Adrenal gland (tissue), 5 donors: ENCODE measurements around the gene RXFP4.

Experiments
- POLR2A ChIP-seq, 2 donors: fragments of 450-650 bp; IDR thresholded peaks; one replicate each; pipeline ENCODE4 v1.6.1; 2017; ENCODE audit warnings: antibody characterized with exemption in 2 of 2, mild to moderate bottlenecking in 2 of 2, moderate library complexity in 1 of 2
- TF ChIP-seq, protein P1 (sequence below), 6 experiments: fragments of 450-650 bp in 4 of 6; fragments of 200-600 bp in 2 of 6; sonication (generic) in 1 of 6; IDR thresholded peaks; 1 replicate in 5 of 6; 2 replicates in 1 of 6; pipeline versions ENCODE4 v1.5.1 to v1.8.0; 2016 to 2021; ENCODE audit warnings: antibody characterized with exemption in 6 of 6, mild to moderate bottlenecking in 2 of 6, moderate library complexity in 1 of 6
- donor health status: DM: no; HTN: no; CAD: no.

DNA sequence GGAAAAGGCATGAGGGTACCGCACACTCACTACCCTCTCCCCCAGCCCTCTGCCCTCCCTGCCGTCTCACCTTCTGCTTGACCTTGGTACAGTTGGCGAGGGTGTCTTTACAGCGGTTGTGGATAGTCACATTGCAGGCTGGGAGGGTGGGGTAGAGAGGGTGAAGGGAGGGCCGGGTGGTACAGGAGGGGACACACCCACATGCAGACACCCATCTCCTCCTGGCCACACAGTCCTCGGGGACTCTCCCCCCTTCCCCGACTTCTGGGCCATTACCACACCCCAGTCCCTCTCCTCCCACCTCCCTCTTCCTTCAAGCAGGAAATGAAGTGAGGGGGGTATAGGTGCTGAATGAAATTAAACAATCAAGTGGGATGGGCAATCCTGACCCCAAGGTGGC lies 25.3 kb downstream of the RXFP4 start:
- TF ChIP-seq, protein P1, sequence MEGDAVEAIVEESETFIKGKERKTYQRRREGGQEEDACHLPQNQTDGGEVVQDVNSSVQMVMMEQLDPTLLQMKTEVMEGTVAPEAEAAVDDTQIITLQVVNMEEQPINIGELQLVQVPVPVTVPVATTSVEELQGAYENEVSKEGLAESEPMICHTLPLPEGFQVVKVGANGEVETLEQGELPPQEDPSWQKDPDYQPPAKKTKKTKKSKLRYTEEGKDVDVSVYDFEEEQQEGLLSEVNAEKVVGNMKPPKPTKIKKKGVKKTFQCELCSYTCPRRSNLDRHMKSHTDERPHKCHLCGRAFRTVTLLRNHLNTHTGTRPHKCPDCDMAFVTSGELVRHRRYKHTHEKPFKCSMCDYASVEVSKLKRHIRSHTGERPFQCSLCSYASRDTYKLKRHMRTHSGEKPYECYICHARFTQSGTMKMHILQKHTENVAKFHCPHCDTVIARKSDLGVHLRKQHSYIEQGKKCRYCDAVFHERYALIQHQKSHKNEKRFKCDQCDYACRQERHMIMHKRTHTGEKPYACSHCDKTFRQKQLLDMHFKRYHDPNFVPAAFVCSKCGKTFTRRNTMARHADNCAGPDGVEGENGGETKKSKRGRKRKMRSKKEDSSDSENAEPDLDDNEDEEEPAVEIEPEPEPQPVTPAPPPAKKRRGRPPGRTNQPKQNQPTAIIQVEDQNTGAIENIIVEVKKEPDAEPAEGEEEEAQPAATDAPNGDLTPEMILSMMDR (IDR thresholded peaks at IDR 0.05), result no peak
- TF ChIP-seq POLR2A (IDR thresholded peaks at IDR 0.05), result no peak
